Activated naive CD4-positive, alpha-beta T cell treated with anti-CD3 and anti-CD28 coated beads for 36 hours (primary cell): ENCODE measurements around the gene TTLL1. TPM values are rescaled to one million over a fixed set of nuclear protein-coding genes. Genes with fewer than 3 reads are reported as not detected.
"Not testable (repeated sequence)": the region's sequence is repeated elsewhere in the genome, so short reads cannot be mapped to it uniquely, and the experiment has no call there.

Source experiments
- CTCF ChIA-PET: fragments of 350-600 bp; sonication (Branson Sonifier 250); formaldehyde crosslinking; loops from one replicate; lab custom pipeline; 2021; ENCODE audit warnings: antibody characterized with exemption; lab: Charles Lee
- DNase-seq: peaks from one replicate; pipeline ENCODE4 v3.0.0-alpha.2; 2020
- H3K27ac Mint-ChIP-seq: one replicate; pipeline ENCODE4 v1.8.0; 2021; ENCODE audit warnings: mild to moderate bottlenecking, mixed read lengths
- H3K27me3 Mint-ChIP-seq: one replicate; pipeline ENCODE4 v1.8.0; 2021; ENCODE audit warnings: low read depth, mixed read lengths
- H3K36me3 Mint-ChIP-seq: one replicate; pipeline ENCODE4 v1.8.0; 2021; ENCODE audit warnings: low read depth, mixed read lengths
- H3K4me1 Mint-ChIP-seq: one replicate; pipeline ENCODE4 v1.8.0; 2021; ENCODE audit warnings: low read depth, mixed read lengths
- H3K4me3 Mint-ChIP-seq: one replicate; pipeline ENCODE4 v1.8.0; 2021; ENCODE audit warnings: mild to moderate bottlenecking, moderate library complexity, mixed read lengths
- H3K9me3 Mint-ChIP-seq: one replicate; pipeline ENCODE4 v1.8.0; 2021; ENCODE audit warnings: mixed read lengths
- intact Hi-C: fragments of 100-400 bp; cut with micrococcal nuclease; formaldehyde crosslinking; loops from one replicate; pipeline ENCODE4 v1.15.1; 2023
- total RNA-seq, 2 experiments: library from RNA; stranded (reverse); gene quantifications; one replicate each; pipeline ENCODE4 v1.2.3, GENCODE V29; 2021

The TTLL1 gene
- total RNA-seq, 2 experiments from 2014 or later, result 7.4 TPM

DNA sequence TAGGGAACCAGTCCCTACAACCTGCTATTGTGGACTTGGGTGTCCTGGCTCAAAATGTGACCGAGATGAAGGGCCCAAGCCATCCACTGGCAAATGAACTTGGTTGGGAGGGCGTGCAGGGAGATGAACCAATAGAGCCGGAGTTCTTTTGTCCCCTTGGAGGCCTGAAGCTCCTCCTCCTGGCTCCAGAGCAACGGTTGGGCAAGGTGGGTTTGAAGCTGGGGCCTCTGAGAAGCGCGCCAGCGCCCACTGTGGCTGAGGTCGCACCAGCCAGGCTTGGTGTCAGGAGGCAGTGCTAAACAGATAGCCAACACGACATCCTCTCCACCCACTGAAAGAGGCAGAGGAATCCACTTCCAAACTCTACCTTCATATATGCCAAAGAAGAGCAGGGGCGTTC is 38.2 kb downstream of the TTLL1 start:
- CTCF ChIA-PET, result interaction anchor here (0.7 to 1.2 kb wide), 3 partner anchors 9 to 183 kb away, joined by 3 to 5 read pairs (median 4); no protein-coding TSS in a partner anchor
- intact Hi-C loops, result no loop called here

DNA sequence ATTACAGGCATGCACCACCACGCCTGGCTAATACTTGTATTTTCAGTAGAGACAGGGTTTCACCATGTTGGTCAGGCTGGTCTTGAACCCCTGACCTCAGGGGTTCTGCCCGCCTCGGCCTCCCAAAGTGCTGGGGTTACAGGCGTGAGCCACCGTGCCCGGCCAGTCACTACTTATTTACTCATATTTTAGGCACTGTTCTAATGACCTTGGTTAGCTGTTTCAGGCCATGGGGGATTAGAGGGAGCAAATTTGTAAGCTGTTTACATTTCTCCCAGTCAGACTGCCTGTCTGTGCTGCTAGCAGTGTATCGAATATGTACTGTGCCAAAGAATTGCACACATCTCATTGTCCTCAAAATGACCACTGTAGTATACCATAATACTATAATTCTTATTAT is 41.6 kb downstream of the TTLL1 start:
- no peaks in the 10 kb centered on the region for H3K9me3 Mint-ChIP-seq
- no peak overlapping the region for H3K4me3 Mint-ChIP-seq
- H3K36me3 Mint-ChIP-seq, result peaks cover 2% of the 10 kb centered on the region
- intact Hi-C loops, result no loop called here
- CTCF ChIA-PET, result no interaction called here
- H3K4me1 Mint-ChIP-seq, result no peaks in the 10 kb centered on the region
- no peak for DNase-seq
- H3K27ac Mint-ChIP-seq, result no peak overlapping the region
- no peaks in the 10 kb centered on the region for H3K27me3 Mint-ChIP-seq

More for the DNA sequence above, 38.2 kb downstream of the TTLL1 start:
- H3K27ac Mint-ChIP-seq, result no peak overlapping the region
- no peaks in the 10 kb centered on the region for H3K4me1 Mint-ChIP-seq
- DNase-seq, result no peak
- no peaks in the 10 kb centered on the region for H3K9me3 Mint-ChIP-seq
- no peak overlapping the region for H3K4me3 Mint-ChIP-seq
- peaks cover 2% of the 10 kb centered on the region for H3K36me3 Mint-ChIP-seq
- H3K27me3 Mint-ChIP-seq, result no peaks in the 10 kb centered on the region

DNA sequence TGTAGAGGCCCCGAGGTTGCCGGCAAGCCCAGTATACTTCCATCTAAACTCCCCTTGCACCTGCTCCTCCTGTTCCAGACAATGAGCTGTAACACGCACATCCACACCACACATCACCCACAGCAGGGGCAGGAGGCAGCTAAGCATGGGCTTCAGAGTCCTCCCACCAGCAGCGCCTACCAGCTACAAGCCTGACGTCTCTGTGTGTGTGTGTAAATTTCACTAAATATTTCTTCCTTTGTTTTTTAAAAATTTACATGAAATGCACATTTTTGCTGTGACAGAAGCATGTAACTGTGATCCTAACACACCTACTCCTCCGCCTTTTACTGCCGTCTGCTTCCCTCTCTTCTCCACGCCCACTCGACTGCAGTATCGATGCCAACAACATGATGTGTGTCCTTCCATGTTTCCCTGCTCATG is 44.9 kb downstream of the TTLL1 start:
- H3K27me3 Mint-ChIP-seq, result no peaks in the 10 kb centered on the region
- H3K9me3 Mint-ChIP-seq, result no peaks in the 10 kb centered on the region
- CTCF ChIA-PET, result no interaction called here
- no peak overlapping the region for H3K27ac Mint-ChIP-seq
- no peak overlapping the region for H3K4me3 Mint-ChIP-seq
- no peaks in the 10 kb centered on the region for H3K36me3 Mint-ChIP-seq
- no peak for DNase-seq
- intact Hi-C loops, result no loop called here
- H3K4me1 Mint-ChIP-seq, result no peaks in the 10 kb centered on the region

DNA sequence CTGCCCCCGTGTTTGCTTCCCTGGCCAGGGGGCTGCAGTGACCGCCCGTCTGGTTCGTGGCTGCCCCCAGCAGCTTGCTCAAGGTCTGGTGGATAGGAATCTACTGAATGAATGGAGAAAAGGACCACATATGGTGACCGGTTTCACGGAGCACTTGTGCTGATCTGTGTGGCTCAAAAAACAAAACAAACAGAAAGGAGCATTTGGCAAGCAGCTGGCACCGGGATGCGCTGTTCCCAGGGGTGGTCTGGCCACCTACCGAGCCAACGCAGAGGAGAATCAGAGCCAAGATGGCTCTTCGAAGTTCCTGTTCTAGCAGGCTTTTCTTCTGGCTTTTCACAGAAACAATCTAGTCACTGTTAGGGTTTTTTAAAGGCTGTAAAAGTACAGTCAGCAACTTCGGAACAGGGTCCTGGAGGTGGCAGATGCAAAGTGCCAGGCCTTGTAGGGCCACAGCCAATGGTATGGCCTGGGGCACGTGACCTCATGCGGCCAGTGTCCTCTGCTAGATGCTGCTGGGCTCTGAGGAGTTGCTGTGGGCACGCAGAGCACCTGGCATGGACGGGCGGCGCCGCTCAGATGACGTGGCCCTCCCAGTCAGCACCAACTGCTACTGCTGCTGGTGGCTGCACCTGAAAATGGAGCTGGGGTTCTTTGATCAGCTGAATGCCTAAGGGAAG is 47.0 kb downstream of the TTLL1 start:
- H3K27me3 Mint-ChIP-seq, result no peaks in the 10 kb centered on the region
- no peak for DNase-seq
- no peaks in the 10 kb centered on the region for H3K36me3 Mint-ChIP-seq
- intact Hi-C loops, result no loop called here
- no peak overlapping the region for H3K27ac Mint-ChIP-seq
- CTCF ChIA-PET, result no interaction called here
- no peaks in the 10 kb centered on the region for H3K9me3 Mint-ChIP-seq
- no peaks in the 10 kb centered on the region for H3K4me1 Mint-ChIP-seq
- H3K4me3 Mint-ChIP-seq, result no peak overlapping the region

DNA sequence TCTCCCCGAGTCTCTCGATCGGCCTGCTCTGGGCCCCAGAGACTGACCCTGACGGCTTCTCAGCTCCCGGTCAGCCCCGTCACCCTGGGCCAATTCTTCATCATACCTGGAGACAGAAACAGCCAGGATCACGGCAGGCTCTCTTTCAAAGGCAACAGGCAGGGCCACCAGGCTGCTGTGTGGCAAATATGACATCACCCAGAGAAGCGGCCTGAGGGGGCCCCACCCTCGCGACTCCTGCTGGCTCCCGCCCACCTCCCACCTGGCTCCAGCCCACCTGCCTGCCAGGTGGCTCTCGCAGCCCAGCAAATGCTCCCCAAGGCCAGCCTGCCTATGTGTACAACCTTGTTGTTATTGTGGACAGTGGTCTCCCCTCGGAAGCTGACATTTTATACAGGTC is 49.4 kb downstream of the TTLL1 start:
- no peaks in the 10 kb centered on the region for H3K9me3 Mint-ChIP-seq
- intact Hi-C loops, result no loop called here
- H3K36me3 Mint-ChIP-seq, result no peaks in the 10 kb centered on the region
- no peaks in the 10 kb centered on the region for H3K4me1 Mint-ChIP-seq
- no peaks in the 10 kb centered on the region for H3K27me3 Mint-ChIP-seq
- H3K27ac Mint-ChIP-seq, result no peak overlapping the region
- DNase-seq, result no peak
- no peak overlapping the region for H3K4me3 Mint-ChIP-seq
- CTCF ChIA-PET, result interaction anchor here (0.6 kb wide), 1 partner anchor 296 kb away, joined by 5 read pairs; no protein-coding TSS in a partner anchor

DNA sequence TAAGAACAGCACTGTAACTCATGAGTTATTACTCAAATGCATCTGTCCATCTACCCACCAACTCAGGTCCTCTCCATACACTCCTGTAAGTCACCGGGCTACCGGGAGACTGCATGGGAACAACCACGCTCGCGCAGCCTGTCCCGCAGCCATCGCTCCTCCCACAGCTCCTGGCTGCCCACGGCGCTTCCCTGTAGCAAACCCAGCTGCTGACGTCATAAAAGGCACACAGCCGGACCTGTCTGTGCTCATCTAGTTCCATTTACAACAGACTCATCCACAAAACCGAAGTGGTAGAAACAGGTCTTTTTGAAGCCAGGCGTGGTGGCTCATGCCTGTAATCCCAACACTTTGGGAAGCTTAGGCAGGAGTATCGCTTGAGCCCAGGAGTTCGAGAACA is 50.9 kb downstream of the TTLL1 start:
- Mint-ChIP-seq H3K9me3 (no peaks in the 10 kb centered on the region), H3K4me1 (peaks cover 4% of the 10 kb centered on the region), H3K4me3 (no peak overlapping the region), H3K36me3 (no peaks in the 10 kb centered on the region), H3K27ac (no peak overlapping the region), H3K27me3 (no peaks in the 10 kb centered on the region)
- CTCF ChIA-PET, result interaction anchor here (1.0 kb wide), 1 partner anchor 262 kb away, joined by 3 read pairs; no protein-coding TSS in a partner anchor
- DNase-seq, result no peak
- intact Hi-C loops, result no loop called here

DNA sequence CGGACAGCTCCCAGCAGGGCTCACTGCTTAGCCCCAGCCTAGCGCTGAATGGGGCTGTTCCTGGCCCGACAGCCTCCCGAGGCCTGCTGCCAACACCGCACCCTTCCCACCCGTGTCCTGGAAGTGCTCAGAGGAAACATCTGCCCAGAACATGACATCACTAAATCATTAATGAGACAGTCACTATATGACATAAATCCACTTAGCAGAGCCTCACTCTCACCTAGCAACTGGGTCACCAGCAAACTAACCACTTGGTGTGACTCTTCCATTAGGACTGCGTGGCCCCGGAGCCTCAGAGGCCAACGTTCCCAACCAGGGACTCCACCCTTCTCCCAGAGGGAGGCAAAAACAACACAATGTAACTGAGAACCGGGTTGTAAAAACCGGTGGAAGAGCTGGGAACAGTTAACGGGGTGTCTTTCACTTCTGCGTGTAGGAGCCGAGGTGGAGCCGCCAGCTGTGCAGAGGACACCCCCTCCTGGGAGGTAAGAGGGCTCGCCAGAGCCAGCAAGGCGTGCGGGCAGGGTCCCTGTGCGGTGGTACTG is 52.8 kb downstream of the TTLL1 start:
- Mint-ChIP-seq H3K4me1 (peaks cover 4% of the 10 kb centered on the region), H3K9me3 (no peaks in the 10 kb centered on the region), H3K27me3 (no peaks in the 10 kb centered on the region), H3K36me3 (no peaks in the 10 kb centered on the region), H3K4me3 (no peak overlapping the region), H3K27ac (no peak overlapping the region)
- no peak for DNase-seq
- CTCF ChIA-PET, result no interaction called here
- intact Hi-C loops, result no loop called here

DNA sequence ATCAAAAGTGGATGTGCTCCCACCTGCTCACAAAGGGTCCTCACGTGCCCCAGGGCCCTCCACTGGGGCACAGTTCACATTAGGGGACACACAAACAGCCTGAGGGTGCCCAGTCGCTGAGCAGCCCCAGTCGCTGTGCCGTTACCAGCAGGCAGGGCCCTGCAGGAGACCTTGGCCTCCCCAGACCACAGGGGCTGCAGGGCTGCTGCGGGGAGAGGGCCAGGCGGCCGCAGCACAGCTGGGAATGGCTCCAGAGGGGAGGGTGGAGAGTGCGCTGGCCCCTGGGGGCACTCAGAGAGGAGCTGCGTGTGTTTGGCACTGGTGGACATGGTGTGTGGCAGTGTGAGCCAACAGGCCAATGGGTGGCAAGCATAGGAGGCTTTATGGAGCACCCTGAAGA is 53.9 kb downstream of the TTLL1 start:
- Mint-ChIP-seq H3K36me3 (no peaks in the 10 kb centered on the region), H3K27me3 (no peaks in the 10 kb centered on the region), H3K4me3 (no peak overlapping the region), H3K27ac (no peak overlapping the region), H3K9me3 (no peaks in the 10 kb centered on the region), H3K4me1 (peaks cover 4% of the 10 kb centered on the region)
- intact Hi-C loops, result no loop called here
- CTCF ChIA-PET, result interaction anchor here (0.7 to 2.7 kb wide), 4 partner anchors 11 to 210 kb away, joined by 3 to 28 read pairs (median 4); no protein-coding TSS in a partner anchor
- DNase-seq, result no peak

DNA sequence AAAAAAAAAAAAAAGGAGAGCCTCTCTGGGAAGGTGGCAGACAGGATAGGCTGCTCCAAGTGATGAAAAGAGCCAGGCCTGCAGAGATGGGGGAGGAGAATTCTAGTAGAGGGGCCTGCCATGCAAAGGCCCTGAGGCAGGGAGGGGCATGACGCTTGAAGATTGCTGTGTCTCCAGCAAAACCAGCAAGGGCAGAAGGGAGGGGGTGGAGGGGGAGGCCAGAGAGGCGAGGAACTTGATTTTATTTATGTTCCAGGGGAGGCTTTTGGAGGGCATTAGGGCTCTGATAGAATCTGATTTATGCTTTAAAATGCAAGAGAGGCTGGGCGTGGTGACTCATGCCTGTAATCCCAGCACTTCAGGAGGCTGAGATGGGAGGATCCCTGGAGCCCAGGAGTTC is 57.6 kb downstream of the TTLL1 start:
- intact Hi-C loops, result loop anchor here (5.0 kb wide), 1 partner anchor 39 kb away; no protein-coding TSS in a partner anchor
- H3K4me3 Mint-ChIP-seq, result no peak overlapping the region
- H3K27ac Mint-ChIP-seq, result no peak overlapping the region
- H3K36me3 Mint-ChIP-seq, result no peaks in the 10 kb centered on the region
- CTCF ChIA-PET, result interaction anchor here (0.7 to 1.2 kb wide), 2 partner anchors 147 to 166 kb away, joined by 3 to 5 read pairs; no protein-coding TSS in a partner anchor
- DNase-seq, result no peak
- H3K9me3 Mint-ChIP-seq, result no peaks in the 10 kb centered on the region
- H3K27me3 Mint-ChIP-seq, result no peaks in the 10 kb centered on the region
- peaks cover 4% of the 10 kb centered on the region for H3K4me1 Mint-ChIP-seq

DNA sequence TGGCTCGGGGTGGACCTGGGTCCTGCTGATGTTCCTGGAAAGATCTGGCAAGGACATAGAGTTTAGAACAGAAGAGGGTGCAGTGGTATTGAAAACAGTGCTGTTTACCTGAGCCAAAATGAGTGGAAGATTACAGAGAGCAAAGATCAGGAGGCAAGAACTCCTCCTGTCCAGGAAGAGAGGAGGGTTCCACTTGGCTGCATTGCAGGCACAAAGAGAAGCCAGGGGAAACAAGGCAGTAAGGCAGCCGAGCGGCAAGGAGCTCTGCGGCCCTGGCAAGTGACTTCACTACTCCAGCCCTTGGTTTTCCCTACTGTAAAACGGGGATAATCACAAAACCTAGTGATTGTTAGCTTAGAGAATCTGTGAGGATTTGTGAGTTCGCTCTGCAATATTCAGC is 70.6 kb downstream of the TTLL1 start:
- CTCF ChIA-PET, result interaction anchor here (1.6 kb wide), 1 partner anchor 15 kb away, joined by 5 read pairs; no protein-coding TSS in a partner anchor
- H3K36me3 Mint-ChIP-seq, result no peaks in the 10 kb centered on the region

DNA sequence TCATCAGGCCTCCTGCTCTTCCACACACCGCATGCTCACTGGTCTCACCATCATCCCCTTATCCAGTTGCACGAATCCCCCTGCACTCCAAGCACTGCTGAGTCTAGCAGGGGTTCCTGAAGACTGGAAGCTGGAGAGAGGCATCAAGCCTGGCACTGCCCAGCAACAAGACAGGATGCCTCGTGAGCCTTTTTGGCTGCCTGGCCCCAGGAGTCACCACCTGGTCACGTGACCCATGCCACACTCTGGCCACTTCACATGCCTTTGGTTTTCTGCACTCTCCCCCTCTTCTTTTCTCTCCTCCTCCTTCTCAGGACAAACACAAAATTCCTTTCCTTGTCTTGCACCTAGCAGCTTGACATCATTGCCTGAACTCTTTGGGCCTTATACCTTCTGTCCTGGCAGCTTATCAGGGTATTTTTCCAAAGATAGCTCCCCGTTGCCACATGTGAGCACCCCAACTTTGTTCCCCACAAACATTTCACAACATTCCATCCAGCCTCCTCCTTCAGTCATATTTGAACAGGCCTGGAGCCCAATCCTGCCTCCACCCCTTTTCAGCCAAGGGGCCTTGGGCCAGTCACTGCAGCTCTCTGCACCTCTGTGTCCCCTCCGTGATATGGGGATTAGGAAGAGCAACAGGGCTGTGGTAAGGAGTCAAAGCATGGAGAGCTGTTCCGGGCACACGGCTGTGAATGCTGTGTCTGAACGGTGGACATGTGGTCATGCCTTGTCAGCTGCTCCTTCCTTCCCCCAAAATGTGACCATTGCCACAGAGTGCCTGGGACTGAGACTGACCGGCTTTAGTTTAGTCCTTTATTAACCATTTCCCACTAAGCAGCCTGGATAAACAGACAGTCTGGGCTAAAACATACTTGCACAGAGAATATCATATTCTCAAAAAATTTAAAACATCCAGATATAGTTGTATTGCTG is 71.4 kb downstream of the TTLL1 start:
- Mint-ChIP-seq H3K9me3 (no peaks in the 10 kb centered on the region), H3K4me1 (peaks cover 17% of the 10 kb centered on the region), H3K36me3 (no peaks in the 10 kb centered on the region), H3K4me3 (no peak overlapping the region), H3K27me3 (no peaks in the 10 kb centered on the region), H3K27ac (no peak overlapping the region)
- no peak for DNase-seq
- intact Hi-C loops, result no loop called here
- CTCF ChIA-PET, result interaction anchor here (0.6 to 1.6 kb wide), 3 partner anchors 9 to 62 kb away, joined by 4 to 5 read pairs (median 4); no protein-coding TSS in a partner anchor

More for the DNA sequence above, 70.6 kb downstream of the TTLL1 start:
- no peak for DNase-seq
- peaks cover 9% of the 10 kb centered on the region for H3K4me1 Mint-ChIP-seq
- H3K9me3 Mint-ChIP-seq, result no peaks in the 10 kb centered on the region
- intact Hi-C loops, result no loop called here
- H3K27me3 Mint-ChIP-seq, result no peaks in the 10 kb centered on the region
- H3K4me3 Mint-ChIP-seq, result no peak overlapping the region
- H3K27ac Mint-ChIP-seq, result no peak overlapping the region

DNA sequence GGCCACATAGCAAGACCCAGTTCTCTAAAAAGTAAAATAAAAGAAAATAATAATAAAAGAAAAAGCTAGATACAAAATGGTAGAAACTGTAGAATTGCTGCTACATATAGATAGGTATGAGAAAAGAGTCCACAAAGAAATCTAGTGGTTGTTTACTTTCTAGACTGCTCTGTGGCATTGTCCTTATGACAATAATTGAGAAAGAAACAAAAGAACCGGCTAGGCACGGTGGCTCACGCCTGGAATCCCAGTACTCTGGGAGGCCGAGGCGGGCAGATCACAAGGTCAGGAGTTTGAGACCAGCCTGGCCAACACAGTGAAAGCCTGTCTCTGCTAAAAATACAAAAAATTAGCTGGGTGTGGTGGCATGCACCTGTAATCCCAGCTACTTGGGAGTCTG is 73.0 kb downstream of the TTLL1 start:
- H3K9me3 Mint-ChIP-seq, intact Hi-C loops: not testable (repeated sequence)

More for the DNA sequence above, 73.0 kb downstream of the TTLL1 start:
- peaks cover 20% of the 10 kb centered on the region for H3K4me1 Mint-ChIP-seq
- not testable (repeated sequence) for H3K36me3 Mint-ChIP-seq, H3K27me3 Mint-ChIP-seq, H3K27ac Mint-ChIP-seq, DNase-seq, H3K4me3 Mint-ChIP-seq
- CTCF ChIA-PET, result interaction anchor here (0.6 to 1.5 kb wide), 3 partner anchors 10 to 1654 kb away, joined by 4 to 5 read pairs (median 4); no protein-coding TSS in a partner anchor
